ENCODE measurements around the gene NOP9.

Gene NOP9

DNA sequence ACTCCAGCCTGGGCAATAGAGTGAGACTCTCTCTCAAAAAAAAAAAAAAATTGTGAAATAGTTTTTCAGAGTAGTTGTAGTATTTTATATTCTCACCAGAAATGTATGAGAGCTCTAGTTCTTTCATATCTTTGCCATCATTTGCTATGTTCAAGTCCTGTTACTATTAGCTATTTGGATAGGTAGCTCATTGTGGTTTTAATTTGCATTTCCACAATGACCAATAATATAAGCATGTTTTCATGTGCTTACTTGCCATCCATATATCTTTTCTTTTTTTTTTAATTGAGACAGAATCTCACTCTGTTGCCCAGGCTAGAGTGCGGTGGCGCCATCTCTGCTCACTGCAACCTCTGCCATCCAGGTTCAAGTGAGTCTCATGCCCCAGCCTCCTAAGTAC, 48.5 kb downstream of the NOP9 start:
- TF ChIP-seq, protein P1, sequence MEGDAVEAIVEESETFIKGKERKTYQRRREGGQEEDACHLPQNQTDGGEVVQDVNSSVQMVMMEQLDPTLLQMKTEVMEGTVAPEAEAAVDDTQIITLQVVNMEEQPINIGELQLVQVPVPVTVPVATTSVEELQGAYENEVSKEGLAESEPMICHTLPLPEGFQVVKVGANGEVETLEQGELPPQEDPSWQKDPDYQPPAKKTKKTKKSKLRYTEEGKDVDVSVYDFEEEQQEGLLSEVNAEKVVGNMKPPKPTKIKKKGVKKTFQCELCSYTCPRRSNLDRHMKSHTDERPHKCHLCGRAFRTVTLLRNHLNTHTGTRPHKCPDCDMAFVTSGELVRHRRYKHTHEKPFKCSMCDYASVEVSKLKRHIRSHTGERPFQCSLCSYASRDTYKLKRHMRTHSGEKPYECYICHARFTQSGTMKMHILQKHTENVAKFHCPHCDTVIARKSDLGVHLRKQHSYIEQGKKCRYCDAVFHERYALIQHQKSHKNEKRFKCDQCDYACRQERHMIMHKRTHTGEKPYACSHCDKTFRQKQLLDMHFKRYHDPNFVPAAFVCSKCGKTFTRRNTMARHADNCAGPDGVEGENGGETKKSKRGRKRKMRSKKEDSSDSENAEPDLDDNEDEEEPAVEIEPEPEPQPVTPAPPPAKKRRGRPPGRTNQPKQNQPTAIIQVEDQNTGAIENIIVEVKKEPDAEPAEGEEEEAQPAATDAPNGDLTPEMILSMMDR (IDR thresholded peaks at IDR 0.05): no peak

DNA sequence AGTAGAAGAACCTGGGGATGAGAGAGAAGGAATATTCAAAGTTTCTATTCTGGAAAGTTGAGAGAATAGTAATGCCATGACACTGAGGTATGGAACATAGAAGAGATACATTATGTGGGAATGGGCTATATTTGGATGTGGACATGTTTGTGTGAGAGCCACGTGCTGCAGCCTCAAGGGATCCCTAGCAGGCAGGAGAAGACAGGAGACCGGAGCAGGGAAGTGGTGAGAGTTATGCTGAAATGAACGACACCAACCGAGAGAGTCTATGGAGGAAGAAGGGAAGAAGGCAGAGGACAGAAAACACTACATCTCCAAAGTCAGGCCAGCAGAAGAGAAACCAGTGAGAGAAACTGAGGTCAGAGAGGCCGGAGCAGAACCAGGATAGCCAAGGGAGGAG, 50.1 kb downstream of the NOP9 start:
- TF ChIP-seq, protein P1 (IDR thresholded peaks at IDR 0.05): no peak

DNA sequence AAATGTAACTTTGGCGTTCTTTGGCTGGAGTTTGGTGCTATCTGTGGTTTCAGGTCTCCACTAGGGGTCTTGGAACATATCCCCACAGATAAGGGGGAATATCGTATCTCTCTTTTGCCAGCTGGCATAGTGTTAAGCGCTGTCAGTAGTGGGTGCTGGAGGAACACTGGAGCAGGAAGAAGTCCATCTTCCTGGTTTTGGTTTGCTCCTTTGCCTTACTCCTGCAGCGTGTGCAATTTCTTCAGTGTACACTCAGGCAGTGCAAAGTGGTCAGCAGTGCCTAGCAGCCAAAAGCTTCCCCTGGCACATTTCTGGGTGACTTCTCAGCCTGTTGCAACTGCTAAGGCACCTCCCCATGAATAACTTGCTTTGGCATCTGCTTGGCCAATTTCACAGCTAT, 51.9 kb downstream of the NOP9 start:
- TF ChIP-seq, protein P1 (IDR thresholded peaks at IDR 0.05): no peak

DNA sequence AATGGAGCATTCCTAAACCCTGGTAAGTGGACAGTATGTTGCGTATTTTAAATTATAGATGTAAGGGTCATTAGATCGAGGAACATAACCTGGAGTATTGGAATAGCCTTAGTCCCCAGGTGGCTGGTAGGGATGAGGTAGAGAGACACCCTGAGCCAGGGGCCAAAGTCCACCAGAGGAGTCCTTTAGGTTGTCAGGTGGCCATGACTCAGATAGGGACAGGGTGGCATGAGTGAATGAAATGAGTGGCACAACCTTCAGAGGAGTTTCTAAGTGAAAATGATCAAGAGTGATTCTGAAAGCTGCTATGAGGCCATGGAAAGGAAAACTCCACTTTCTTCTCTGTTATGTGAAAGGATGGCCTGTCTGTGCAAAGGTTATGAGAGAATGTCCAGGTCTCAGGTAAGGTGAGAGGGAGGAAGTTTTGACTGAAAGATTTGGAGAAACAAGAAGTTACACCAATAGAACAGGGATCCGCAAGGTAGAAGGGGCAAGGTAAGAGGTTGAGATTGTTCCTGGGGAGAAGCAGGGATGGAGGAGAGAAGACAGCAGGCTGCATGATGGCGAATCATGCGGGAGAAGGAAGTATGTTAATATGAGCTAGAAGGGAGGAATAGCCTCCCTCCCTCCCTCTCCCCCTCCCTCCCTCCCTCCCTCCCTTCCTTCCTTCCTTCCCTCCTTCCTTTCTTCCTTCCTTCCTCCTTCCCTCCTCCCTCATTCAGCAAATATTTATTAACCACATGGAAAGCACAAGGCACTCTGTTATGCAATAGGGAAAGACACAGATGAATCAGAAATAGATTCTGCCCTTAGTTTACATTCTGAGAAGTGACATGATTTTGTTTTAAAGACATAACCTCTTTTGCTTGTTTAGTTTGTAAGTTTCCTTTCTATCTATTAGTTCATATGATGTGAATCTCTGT, 54.2 kb downstream of the NOP9 start:
- TF ChIP-seq, protein P1 (IDR thresholded peaks at IDR 0.05): no peak

DNA sequence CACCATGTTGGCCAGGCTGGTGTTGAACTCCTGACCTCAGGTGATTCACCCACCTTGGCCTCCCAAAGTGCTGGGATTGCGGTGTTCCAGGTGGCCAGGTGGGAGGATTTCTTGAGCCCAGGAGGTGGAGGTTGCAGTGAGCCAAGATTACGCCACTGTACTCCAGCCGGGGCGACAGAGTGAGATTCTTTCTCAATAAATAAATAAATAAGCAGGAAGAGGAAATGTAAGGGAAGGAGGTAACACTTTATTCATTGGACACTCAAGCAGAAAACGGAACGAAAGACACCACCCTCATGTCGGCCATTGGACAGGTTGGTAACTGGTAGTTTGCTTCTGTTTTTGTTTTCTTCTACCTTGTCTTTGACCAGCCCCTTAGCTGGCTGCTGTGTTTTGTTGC, 55.4 kb downstream of the NOP9 start:
- TF ChIP-seq, protein P1 (IDR thresholded peaks at IDR 0.05): no peak

DNA sequence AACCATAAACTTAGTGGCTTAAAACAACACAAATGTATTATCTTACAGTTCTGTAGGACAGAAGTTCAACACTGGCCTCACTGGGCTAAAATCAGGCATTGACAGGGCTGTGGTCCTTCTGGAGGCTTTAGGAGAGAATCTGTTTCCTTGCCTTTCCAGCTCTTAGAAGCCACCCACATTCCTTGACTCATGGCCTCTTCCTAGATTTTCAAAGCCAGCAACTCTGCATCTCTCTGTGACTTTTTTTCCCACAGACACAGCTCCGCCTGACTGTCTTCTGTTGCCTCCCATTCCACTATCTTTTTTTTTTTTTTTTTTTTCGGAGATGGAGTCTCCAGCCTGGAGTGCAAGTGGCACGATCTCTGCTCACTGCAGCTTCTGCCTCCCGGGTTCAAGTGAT, 56.6 kb downstream of the NOP9 start:
- TF ChIP-seq, protein P1 (IDR thresholded peaks at IDR 0.05): no peak

All from LNCAP (cell line).